ENCODE measurements around the gene CYRIA.

Gene CYRIA

GRCh38 chr2:16665748-16666448 is at the start of gene CYRIA:
CYRIA (minus strand) TSS chr2:16665834; CDS start chr2:16588119, 77,715 bp downstream.
- no peaks in the 10 kb centered on the region for H4K20me1 ChIP-seq (ENCODE audit: insufficient read depth, low read length)
- TF ChIP-seq EZH2 (IDR thresholded peaks at IDR 0.05; ENCODE audit: borderline replicate concordance, low read length) (no peak), CTCF (IDR thresholded peaks at IDR 0.05; ENCODE audit: low read length) (no peak)
- no peaks in the 10 kb centered on the region for H3K9me3 ChIP-seq (ENCODE audit: low read length)
- peak within 1 kb of the TSS; percentile 49 for H3K9ac ChIP-seq (ENCODE audit: low read length)
- H3K27me3 ChIP-seq (ENCODE audit: insufficient read depth, low read length): no peaks in the 10 kb centered on the region
- peaks cover 4% of the 10 kb centered on the region; the same call in 1 of the 2 replicates for H3K79me2 ChIP-seq (ENCODE audit: insufficient read depth, low read length)
- H3K27ac ChIP-seq (ENCODE audit: low read depth, low read length, poor library complexity, severe bottlenecking): peak within 1 kb of the TSS; percentile 77
- H2AFZ ChIP-seq (ENCODE audit: low read length): no peak within 1 kb of the TSS
- peak within 1 kb of the TSS; percentile 72 for H3K4me3 ChIP-seq (ENCODE audit: low read depth, low read length, poor library complexity, severe bottlenecking)
- H3F3A ChIP-seq (ENCODE audit: insufficient read depth, low read length): no peaks in the 10 kb centered on the region
- peak within 1 kb of the TSS; percentile 72 for H3K4me2 ChIP-seq (ENCODE audit: low read length)
- H3K4me1 ChIP-seq (ENCODE audit: insufficient read depth, low read length, severe bottlenecking): peaks cover 55% of the 10 kb centered on the region
- H3K36me3 ChIP-seq (ENCODE audit: insufficient read depth, low read length): no peaks in the 10 kb centered on the region
- no peaks in the 10 kb centered on the region for H3K9me2 ChIP-seq (ENCODE audit: low read depth, low read length)

- Histone ChIP-seq H3K79me2 (ENCODE audit: insufficient read depth, low read length) (no peaks in the 10 kb centered on the region), H3K4me3 (ENCODE audit: low read depth, low read length, poor library complexity, severe bottlenecking) (peak overlapping the region; percentile 42), H2AFZ (ENCODE audit: low read length) (no peak overlapping the region), H3K9me2 (ENCODE audit: low read depth, low read length) (no peaks in the 10 kb centered on the region), H3K27me3 (ENCODE audit: insufficient read depth, low read length) (no peaks in the 10 kb centered on the region), H4K20me1 (ENCODE audit: insufficient read depth, low read length) (no peaks in the 10 kb centered on the region), H3K9me3 (ENCODE audit: low read length) (no peaks in the 10 kb centered on the region), H3K9ac (ENCODE audit: low read length) (peak overlapping the region; percentile 28; the same call in 1 of the 2 replicates), H3K36me3 (ENCODE audit: insufficient read depth, low read length) (no peaks in the 10 kb centered on the region), H3K4me1 (ENCODE audit: insufficient read depth, low read length, severe bottlenecking) (peaks cover 39% of the 10 kb centered on the region), H3F3A (ENCODE audit: insufficient read depth, low read length) (no peaks in the 10 kb centered on the region), H3K27ac (ENCODE audit: low read depth, low read length, poor library complexity, severe bottlenecking) (peak overlapping the region; percentile 74), H3K4me2 (ENCODE audit: low read length) (peak overlapping the region; percentile 27)
- TF ChIP-seq EZH2 (IDR thresholded peaks at IDR 0.05; ENCODE audit: borderline replicate concordance, low read length) (no peak), CTCF (IDR thresholded peaks at IDR 0.05; ENCODE audit: low read length) (no peak)
Observed at GRCh38 chr2:16713011-16713423, 47.4 kb upstream of the CYRIA start.

GRCh38 chr2:16709769-16710168 is 44.1 kb upstream of the CYRIA start:
- TF ChIP-seq CTCF (IDR thresholded peaks at IDR 0.05; ENCODE audit: low read length) (no peak), EZH2 (IDR thresholded peaks at IDR 0.05; ENCODE audit: borderline replicate concordance, low read length) (no peak)
- Histone ChIP-seq H3K9me3 (ENCODE audit: low read length) (no peaks in the 10 kb centered on the region), H3K9ac (ENCODE audit: low read length) (no peak overlapping the region), H3K79me2 (ENCODE audit: insufficient read depth, low read length) (no peaks in the 10 kb centered on the region), H3K4me1 (ENCODE audit: insufficient read depth, low read length, severe bottlenecking) (peaks cover 31% of the 10 kb centered on the region), H3K4me2 (ENCODE audit: low read length) (no peak overlapping the region), H3K27me3 (ENCODE audit: insufficient read depth, low read length) (no peaks in the 10 kb centered on the region), H3K4me3 (ENCODE audit: low read depth, low read length, poor library complexity, severe bottlenecking) (no peak overlapping the region), H2AFZ (ENCODE audit: low read length) (no peak overlapping the region), H4K20me1 (ENCODE audit: insufficient read depth, low read length) (no peaks in the 10 kb centered on the region), H3F3A (ENCODE audit: insufficient read depth, low read length) (no peaks in the 10 kb centered on the region), H3K27ac (ENCODE audit: low read depth, low read length, poor library complexity, severe bottlenecking) (no peak overlapping the region), H3K9me2 (ENCODE audit: low read depth, low read length) (no peaks in the 10 kb centered on the region), H3K36me3 (ENCODE audit: insufficient read depth, low read length) (no peaks in the 10 kb centered on the region)
